Stimulated activated CD4-positive, alpha-beta T cell treated with anti-CD3 and anti-CD28 coated beads, Interleukin-2, amount 100 ng/mL, for 4 hours (primary cell): ENCODE data around the gene PRR16.

Experiments used
- DNase-seq: peaks from one replicate; pipeline ENCODE4 v3.0.0-alpha.2; 2020; ENCODE audit warnings: low read depth

PRR16 gene

DNA sequence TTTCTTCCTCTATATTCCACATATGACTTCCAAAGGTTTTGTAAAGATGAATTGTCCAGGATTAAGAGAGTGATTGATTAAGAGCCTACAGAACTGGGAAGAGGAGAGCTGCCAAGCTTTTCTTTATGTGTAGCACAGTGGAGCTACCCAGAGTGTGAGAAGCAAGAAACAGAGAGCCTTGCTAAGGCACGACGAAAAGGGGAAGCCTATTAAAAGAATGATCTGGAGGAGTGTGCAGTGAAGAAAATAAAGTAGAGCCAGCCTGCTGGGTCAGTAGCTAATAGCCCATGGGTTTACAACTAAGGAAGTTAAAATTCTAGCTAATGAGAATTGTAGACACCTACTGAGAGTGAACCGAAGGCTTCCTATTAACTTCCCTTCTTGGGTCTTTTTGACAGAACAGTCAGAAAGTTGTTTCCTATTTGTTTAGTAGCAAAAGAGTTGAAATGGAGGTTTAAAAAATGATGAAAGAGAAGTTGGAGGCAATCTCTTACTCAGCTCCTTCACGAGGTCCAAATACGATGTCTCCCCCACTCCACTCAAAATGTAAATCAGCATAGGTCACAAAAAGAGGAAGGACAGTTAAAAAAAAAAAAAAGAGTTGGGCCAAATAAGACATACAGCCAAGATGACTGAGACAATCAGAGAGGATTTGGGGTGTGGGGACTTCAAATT is 957 bp upstream of the PRR16 start:
- no peak for DNase-seq

DNA sequence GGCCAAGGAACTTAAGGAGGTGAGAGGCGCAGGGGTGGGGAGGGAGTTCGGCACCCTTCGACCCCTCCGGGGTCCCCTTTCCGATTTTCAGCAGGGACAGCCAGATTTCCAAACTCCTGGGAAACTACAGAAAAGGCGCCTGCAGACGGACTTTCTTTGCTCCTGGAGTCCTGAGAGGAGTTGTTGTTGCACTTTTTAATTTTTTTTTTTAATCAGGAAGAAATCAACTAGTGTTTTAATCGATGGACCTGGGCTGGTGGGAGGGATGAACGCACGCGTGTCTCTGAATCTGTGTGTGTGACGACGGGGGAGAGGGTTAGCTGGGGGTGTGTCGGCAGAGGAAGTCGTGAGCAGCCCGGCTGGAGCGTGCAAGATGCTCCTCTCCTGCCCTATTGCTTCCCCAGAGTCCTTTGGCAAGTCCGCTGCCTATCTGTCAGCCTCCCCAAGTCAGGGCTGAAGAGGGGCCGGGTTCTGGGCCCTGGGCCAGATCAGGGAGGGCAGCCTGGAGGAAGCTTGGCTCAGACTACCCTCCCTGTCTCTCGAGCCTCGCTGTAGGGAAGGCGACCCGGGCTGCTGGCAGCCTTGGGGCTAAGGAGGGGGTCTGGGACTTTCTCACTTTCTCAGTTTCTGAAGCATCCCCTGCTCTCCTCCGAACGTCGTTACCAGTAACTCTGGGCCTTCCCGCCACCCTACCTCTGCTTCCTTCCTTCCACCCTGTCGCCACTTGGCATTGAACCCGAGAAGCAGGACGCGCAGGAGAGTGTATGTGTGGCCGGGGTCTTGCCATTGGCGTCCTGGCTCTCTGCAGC is 731 bp downstream of the PRR16 start:
- no peak for DNase-seq

DNA sequence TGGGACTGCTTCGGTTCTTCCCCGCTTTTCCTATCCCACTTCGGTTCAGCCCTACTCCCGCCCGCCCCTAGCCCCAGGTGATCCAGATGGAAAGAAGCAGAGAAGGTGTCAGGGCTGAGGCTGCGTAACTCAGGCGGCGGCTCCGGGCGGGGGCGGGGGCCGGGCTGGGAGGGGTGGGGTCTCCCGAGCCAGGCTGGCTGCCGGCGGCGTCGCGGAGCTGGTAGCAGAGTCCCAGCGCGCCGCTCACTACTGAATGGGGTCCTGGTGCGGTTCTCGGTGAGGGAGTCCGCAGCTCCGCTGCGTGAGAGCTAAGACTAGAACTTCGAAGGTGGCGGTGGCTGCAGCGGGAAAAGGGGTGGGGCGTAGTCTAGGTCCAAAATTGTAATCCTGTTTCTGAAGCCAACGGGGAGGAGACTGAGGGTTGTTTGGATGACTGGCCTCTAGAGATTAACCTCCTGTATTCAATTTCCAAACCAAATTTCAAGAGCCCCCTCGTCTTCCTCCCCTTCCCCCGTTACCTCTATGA is 1.4 kb downstream of the PRR16 start:
- DNase-seq: no peak

DNA sequence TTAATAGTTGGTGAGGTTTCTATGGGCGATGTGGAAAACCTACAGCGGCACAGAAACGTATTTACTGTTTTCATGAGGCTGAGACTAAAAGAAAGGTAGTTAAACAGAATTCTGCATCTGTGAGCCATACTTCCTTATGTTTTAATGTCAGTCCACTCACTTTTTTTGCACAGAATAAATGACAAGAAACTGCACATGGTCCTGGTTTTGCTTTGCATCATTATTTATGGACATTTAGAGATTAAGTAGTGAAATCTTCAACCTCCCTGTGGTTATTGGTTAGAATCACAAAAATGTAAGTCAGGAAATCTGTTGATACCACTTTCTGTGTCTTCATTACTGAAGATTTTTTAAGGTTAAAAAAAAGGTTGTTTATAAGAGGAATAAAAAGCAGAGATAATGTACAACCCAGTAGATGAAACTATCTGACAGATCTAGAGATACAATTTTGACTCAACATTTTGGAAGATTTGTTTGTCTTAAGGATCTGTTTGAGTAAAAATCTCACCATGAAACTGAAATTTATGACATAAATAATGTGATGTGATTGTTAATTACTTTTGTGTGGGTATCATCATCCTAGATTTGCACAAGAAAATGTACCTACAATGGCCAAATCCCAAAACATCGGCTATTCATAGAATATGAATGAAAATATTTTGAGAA is 2.4 kb downstream of the PRR16 start:
- no peak for DNase-seq

DNA sequence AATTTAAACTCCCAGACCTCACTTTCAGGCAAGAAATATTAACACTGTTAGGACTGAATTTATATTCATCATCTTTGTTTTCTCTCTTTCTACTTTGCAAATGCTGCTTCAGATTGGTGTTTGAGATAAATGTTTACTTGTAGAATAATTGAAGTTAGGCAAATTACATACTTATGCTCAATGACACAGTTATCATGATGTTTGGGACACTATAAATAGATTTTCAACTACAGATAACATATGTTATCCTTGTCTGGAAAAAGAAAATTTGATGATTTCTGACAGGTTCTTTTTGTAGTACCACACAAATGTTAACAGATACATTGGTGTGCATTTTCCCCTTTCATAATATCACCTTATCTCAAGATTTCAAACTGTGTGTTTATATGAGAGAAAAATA is 7.9 kb downstream of the PRR16 start:
- no peak for DNase-seq

DNA sequence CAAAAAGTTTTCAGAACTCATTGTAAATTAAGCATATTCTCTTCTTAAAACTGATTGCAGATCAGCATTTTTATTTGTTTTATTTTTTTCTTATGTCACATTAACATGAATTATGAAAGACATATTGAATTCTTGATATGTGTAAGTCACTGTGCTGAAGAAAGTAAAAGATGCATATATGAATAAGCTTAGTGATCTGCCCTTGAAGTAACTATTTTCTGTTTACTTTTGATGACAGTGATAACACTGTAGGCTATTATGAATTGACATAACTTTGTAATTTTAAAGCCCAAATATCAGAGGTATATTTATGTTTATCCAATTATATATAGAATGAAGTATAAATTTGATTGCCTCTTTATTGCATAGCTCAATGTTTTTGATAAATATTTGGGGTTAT is 8.8 kb downstream of the PRR16 start:
- DNase-seq: no peak

DNA sequence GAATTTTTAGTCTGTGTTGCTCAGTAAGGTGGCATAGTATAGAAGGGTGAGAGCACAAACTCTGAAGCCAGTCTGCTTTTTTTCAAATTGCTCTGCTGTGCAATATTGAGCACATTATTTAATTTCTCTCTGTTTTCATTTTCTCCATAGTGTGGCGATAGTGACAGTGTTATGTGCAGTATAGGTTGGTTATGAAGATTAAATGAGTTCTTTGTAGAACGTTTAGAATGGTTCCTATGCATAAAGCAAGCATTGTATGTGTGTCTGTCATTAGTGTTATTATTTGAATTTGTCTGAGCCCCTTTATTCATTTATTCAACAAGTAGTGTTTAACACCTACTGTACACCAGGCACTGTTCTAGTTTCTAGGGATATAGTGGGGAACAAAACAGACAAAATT is 9.2 kb downstream of the PRR16 start:
- no peak for DNase-seq

DNA sequence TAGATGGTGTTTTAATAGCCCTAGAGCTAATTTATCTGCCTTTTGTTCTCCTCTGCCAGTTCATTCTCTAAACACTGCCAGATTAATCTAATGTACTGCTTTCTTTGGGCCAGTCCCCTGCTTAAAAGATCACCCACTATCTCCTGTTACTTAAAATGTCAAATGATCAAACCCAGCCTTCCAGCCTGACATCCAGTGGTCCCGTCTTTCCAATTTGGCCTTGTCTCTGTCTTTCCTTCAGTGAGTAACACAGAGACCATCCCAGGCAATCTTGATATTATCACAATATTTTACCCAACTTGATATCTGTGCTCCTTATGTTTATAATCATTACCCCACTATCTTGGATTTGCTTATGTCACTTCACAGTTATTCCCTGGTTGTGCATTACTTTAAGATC is 12.0 kb downstream of the PRR16 start:
- DNase-seq: no peak

DNA sequence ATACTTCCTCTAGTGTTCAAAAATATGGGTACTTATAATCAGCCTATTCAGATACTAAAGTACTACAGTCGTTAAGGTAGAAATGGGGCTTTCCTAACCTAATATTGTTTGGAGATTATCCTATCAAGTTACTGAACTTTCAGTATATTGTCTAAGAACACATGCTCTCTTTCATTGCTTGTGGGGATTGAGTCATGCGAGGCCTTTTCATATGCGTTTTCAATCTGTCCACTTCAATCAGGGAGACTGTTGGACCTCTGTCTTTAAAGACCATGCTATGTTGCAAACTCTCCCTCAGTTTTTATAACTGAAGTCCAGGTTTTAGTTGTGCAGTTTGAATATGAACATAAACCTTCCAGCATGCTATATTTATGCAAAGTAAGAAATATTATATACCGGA is 15.0 kb downstream of the PRR16 start:
- no peak for DNase-seq

DNA sequence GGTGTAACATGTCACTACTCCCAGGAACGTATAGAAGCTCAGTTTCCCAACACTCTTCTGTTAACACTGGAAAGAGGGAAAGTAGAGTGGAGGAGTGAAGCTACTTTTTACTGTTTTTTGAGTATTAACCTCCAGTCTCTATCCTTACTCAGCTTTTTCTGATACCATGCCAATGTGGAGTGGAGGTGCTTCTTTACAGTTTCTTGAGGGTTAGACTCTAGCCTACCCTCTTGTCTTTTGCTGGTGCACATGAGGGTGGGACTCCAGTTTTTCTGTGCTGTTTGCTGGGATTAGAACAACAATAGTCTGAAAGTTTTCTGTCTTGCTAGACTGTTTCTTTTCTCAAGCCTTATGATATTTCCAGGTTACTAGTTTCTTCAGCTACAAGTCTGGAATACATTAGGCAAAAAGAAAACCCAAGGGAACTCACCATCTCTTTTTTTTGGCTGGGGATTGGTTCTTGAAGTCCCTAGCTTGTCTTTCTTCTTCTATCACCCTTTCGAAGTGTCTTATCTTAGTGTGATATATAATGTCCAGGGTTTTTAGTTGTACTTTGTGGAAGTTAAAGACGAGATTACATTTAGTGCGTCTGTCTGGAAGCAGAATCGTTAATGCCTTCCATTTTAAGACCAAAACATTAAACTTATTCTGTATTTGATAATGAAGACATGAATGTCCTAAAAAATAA is 35.9 kb downstream of the PRR16 start:
- no peak for DNase-seq

DNA sequence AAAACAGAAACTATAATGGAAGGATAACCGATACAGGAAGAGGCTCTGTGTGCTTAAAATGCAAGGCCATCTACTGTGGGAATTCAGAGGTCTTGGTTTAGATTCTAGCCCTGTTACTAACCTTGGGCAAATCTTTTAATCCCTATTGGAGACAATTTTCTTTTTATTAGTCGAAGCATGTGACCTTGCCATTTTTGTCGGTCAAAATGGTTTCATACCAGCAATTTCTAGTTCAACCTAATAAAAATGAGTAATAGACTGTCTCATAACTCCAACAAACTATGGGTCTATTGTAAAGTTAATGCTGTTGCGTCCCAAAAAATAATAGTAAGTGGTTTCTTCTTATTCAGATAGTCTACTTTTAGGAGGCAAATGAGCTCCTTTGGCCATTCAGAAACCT is 38.4 kb downstream of the PRR16 start:
- no peak for DNase-seq

DNA sequence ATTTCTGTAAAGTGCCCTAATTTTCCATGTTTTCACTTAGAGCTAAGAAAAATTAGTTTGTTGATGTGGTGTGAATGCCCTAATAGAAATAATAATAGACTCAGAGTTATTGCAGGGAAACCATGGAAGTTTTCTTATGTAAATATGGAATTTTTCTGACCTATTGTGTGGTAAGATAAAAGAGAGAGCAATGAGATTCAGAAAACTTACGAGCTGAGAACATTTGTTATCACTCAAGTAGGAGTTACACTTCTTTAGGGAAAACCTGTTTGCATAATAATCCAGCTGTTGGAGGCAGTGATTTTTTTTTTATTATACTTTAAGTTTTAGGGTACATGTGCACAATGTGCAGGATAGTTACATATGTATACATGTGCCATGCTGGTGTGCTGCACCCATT is 39.2 kb downstream of the PRR16 start:
- DNase-seq: no peak

DNA sequence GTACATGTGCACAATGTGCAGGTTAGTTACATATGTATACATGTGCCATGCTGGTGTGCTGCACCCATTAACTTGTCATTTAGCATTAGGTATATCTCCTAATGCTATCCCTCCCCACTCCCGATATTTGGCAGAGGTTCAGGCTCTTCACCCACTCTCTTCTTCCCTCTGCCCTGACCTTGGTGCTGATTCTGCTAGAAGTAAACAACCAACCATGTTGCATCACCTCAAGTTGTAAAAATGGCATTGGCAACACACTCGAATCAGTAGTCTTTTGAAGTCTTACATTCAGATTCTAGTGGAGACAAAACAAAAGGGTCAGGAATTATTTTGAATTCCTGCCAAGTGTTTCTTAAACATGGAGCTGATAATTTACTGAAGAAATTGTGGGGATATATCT is 40.0 kb downstream of the PRR16 start:
- DNase-seq: no peak

DNA sequence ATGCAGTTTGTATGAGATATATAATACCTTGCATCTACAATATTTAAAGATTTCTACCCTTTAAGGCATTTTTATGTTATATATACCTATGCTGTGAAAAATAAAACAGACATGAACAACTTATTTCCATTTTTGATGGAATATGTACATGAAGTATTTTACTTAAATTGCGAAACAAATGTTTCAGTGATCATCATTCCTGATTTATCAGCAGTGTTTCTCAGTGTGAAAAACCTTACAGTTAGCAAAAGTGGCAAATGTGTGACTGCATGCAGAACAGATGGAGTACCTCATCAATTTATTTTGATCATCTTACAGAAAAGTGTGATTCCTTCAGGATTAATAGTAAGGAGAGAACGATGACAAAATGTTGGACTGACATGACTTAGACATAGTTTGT is 43.1 kb downstream of the PRR16 start:
- DNase-seq: no peak

DNA sequence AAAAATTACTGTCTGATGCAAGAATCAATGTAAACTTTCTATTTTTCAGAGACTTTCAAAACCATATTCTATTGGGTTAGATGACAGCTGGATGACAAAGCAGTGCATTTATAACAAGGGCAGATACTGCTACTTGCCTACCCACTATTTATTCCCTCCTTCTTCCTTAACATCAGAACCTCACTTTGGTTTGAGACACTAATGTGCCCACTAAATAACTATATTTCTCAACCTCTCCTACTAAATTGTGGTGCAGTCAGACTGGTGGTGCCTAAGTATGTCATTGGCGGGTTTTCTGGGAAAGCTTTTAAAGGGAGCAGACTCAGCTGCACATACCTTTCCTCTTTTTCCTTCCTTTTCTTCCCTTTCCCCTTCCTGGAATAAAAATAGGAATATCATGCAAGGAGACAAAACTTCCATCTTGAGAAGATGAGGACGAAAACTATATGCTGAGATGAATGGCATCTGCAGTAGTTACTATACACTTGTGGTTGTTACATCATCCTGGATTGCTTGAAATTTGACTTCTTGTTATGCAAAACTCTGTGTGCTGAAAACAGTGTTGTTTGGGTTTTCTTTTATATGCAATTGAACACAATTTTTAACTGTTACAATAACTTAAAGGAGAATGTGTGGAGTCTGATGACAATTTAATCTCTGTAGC is 43.8 kb downstream of the PRR16 start:
- DNase-seq: no peak

DNA sequence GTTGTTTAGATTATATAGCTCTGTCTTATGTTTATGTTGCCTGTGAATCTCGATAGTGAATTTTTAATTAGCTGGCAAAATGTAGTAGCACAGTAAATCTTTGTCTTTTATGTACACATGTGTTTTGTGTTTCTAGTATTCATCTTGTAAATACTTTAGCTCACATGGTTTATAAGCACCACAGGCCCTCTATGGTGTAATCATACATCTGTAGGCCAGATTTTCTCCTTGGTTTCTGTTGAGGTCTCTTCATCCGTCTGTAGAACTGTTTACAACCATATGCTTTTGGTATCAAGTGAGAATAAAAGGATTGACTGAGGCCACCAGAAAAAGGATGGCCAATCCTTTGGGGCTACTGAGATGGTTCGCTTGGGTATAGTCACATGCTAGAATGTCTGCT is 45.0 kb downstream of the PRR16 start:
- DNase-seq: no peak

DNA sequence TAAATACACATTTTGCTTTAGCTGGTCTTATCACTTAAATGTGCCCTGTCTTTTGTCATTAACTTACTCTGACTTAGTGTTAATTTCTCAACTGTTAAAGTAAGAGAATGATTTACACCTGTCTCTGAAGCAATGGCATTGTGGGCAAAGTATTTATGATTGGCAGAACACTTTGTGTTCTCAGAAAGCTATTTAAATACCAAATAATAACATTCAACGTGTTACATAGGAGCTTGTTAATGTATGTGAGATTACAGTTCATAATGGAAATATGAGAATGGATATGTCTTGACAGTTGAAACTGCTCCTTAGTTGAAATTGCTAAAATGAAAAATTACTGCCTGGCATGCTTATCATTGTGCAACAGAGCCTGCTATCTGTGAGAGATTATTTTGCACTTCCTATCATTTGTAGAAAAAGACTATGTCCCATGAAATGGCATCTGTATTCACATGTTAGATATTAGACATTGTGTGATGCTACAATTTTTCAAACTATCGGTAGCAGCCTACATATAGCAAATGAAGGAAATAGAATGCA is 46.1 kb downstream of the PRR16 start:
- no peak for DNase-seq

DNA sequence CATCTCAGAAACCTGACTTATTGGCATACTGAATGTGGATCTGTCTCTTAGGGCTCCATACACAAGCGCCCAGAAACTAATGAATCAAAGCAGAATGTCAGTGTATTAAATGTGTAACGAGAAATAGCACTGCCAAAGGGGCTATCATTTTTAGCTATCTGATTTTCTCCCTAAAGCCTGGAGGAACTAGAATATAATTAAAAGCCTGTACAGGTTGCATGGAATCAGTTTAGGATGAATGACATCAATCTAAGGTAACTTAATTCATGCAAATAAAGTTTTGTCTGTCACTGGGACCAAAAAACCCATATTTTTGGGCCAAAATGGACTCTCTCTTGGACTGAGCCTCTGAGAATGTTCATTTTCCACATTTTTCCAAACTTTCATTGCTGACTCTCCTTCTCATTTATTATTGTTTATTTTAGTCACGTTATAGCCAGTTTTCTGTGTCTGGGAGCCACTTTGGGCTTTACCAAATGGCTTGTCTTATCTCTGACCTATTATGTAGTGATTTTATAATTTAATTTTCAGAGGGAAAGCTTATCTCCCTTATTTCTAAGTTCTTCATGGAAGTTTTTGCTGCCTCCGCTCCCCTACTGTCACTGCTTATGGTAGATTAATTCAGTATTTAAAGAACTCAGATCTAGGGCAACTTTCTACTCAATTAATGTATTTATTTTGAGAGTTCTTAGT is 47.0 kb downstream of the PRR16 start:
- DNase-seq: no peak

DNA sequence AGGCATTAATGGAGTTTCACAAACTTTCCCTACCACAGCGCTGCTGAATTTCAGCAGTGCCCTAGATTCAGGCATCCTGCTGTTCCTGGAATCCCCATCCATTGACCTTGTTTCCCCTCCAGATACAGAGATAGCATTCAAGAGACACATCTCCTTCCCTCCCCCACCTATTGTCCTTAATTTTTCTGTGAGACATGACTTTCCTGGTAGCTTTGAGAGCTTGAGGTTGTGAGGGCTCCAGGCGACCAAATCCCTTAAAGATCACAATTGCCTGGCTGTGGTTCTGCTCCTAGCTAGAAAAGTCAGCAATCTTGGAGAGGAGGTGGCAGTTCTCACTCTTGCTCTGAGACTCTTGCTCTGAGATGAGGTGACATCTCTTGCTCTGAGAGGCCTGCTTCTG is 48.0 kb downstream of the PRR16 start:
- no peak for DNase-seq

DNA sequence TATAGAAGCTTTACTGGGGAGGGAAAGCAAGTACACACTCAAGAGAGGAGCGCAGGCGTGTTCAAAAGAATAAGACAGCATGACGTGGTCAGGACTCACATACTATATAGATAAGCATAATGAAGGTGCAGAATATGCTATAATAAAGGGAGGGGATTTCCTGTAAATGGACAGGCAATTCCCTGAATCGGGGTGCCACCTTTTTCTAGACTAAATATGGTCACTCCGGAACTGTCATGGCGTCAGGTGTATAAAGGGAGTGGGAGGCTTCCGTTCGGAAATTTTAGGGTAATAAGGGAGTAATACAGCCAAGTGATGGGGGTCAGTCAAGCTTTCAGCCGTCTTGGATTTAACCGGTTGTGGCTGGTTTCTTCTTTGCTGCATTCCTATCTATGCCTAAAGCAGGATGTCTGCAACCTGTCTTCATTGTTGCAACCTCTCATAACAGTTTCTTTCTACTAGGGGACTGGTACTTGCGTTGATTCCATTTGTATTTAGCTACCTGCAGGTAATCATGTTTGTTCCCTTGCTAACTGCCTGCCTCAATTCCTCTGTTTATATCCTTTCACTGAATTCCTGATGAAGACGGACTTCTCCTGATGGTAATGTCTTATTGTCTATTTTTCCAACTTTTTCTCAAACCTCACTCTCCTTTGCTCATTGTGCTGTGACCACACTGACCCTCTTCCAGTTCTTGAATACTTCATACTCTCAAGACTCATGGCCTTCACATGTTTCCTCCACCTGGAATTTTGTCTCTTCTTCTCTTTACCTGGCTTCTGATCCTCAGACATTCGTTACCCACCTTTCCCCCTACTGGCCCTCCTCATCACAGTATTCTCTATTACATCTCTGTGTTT is 48.9 kb downstream of the PRR16 start:
- no peak for DNase-seq
